ENCODE data around the gene ERICH2. TPM values are rescaled to one million over a fixed set of nuclear protein-coding genes. Genes with fewer than 3 reads are reported as not detected.

The ERICH2 gene
- total RNA-seq, 1 experiment from 2014 or later = 1.1 TPM

DNA sequence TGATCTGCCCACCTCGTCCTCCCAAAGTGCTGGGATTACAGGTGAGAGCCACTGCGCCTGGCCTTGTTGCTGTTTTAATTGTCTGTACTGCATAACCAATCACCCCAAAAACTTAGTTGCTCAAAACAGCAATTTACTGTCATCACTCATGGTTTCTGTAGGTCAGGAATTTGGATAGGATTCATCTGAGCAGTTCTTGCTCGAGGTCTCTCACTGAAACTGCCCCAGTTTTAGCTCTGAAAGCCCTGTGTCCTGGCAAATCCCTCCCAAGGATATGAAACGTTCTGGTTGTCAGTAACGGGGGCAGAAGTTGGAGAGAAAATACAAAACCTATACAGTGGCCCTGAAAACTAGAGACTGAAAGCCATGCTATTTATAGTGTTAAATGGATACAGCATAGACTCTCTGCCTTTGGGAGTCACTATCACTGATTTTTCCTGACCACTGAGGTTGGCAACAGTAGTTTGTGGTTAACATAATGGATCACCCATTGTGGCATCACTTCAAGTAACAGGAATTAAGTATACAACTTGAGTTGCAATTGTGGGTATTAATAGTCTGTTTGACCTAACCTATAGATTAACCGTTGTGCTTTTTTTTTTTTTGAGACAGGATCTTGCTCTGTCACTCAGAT, 27.2 kb upstream of the ERICH2 start (continued):
- TF ChIP-seq, protein P1, sequence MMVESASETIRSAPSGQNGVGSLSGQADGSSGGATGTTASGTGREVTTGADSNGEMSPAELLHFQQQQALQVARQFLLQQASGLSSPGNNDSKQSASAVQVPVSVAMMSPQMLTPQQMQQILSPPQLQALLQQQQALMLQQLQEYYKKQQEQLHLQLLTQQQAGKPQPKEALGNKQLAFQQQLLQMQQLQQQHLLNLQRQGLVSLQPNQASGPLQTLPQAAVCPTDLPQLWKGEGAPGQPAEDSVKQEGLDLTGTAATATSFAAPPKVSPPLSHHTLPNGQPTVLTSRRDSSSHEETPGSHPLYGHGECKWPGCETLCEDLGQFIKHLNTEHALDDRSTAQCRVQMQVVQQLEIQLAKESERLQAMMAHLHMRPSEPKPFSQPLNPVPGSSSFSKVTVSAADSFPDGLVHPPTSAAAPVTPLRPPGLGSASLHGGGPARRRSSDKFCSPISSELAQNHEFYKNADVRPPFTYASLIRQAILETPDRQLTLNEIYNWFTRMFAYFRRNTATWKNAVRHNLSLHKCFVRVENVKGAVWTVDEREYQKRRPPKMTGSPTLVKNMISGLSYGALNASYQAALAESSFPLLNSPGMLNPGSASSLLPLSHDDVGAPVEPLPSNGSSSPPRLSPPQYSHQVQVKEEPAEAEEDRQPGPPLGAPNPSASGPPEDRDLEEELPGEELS (CRISPR knock-in tag; IDR thresholded peaks at IDR 0.05) = no peak
- no peak for TF ChIP-seq MXD4 (CRISPR knock-in tag; IDR thresholded peaks at IDR 0.05; ENCODE audit: borderline replicate concordance)
- no peak for TF ChIP-seq ATF1 (CRISPR knock-in tag; IDR thresholded peaks at IDR 0.05)
- no peak for TF ChIP-seq NR2C2 (CRISPR knock-in tag; IDR thresholded peaks at IDR 0.05)
- TF ChIP-seq, protein P2, sequence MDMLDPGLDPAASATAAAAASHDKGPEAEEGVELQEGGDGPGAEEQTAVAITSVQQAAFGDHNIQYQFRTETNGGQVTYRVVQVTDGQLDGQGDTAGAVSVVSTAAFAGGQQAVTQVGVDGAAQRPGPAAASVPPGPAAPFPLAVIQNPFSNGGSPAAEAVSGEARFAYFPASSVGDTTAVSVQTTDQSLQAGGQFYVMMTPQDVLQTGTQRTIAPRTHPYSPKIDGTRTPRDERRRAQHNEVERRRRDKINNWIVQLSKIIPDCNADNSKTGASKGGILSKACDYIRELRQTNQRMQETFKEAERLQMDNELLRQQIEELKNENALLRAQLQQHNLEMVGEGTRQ (CRISPR knock-in tag; IDR thresholded peaks at IDR 0.05) = no peak
- TF ChIP-seq EMX1 (CRISPR knock-in tag; IDR thresholded peaks at IDR 0.05) = no peak

DNA sequence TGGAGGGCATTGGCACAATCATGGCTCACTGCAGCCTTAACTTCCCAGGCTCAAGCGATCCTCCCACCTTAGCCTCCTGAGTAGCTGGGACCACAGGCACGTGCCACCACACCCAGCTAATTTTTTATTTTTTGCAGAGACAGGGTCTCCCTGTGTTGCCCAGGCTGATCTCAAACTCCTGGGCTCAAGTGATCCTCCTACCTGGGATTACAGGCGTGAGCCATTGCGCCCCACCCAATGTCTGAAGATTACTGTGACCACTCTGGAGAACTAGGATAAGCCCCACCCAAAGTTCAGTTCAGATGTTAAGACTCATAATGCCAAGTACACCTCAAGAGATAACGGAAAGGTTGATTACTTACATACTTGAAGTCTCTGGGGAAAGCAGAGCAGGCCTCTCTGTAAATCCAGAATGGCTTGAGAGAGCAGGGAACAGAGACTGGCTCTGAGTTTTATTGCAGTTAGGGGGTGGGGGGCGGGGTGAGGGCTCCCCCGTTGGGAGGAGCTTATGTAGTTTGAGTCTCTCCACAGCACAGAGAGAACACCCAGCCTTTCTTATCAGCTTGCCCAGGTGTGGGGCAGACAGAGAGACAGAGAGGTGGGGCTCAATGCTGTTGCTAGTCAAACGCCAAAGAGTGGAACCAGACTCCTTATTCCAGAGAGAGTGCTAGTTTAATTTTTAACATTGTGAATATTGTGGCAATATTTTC, 26.5 kb upstream of the ERICH2 start:
- DNase-seq (ENCODE audit: low spot score) (no peak), ATAC-seq (no peak)
- Mint-ChIP-seq H3K36me3 (no peaks in the 10 kb centered on the region), H3K4me1 (peaks cover 9% of the 10 kb centered on the region), H3K27me3 (ENCODE audit: low read depth) (no peaks in the 10 kb centered on the region), H3K9me3 (no peaks in the 10 kb centered on the region), H3K4me3 (no peak overlapping the region), H3K27ac (no peak overlapping the region)
- ChIA-PET POLR2A (no interaction called here), CTCF (interaction anchor here (0.9 kb wide), 1 partner anchor 335 kb away, joined by 3 read pairs; no protein-coding TSS in a partner anchor)
- TF ChIP-seq, protein P3, sequence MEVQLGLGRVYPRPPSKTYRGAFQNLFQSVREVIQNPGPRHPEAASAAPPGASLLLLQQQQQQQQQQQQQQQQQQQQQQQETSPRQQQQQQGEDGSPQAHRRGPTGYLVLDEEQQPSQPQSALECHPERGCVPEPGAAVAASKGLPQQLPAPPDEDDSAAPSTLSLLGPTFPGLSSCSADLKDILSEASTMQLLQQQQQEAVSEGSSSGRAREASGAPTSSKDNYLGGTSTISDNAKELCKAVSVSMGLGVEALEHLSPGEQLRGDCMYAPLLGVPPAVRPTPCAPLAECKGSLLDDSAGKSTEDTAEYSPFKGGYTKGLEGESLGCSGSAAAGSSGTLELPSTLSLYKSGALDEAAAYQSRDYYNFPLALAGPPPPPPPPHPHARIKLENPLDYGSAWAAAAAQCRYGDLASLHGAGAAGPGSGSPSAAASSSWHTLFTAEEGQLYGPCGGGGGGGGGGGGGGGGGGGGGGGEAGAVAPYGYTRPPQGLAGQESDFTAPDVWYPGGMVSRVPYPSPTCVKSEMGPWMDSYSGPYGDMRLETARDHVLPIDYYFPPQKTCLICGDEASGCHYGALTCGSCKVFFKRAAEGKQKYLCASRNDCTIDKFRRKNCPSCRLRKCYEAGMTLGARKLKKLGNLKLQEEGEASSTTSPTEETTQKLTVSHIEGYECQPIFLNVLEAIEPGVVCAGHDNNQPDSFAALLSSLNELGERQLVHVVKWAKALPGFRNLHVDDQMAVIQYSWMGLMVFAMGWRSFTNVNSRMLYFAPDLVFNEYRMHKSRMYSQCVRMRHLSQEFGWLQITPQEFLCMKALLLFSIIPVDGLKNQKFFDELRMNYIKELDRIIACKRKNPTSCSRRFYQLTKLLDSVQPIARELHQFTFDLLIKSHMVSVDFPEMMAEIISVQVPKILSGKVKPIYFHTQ (CRISPR knock-in tag; IDR thresholded peaks at IDR 0.05) = no peak
- TF ChIP-seq, protein P4, sequence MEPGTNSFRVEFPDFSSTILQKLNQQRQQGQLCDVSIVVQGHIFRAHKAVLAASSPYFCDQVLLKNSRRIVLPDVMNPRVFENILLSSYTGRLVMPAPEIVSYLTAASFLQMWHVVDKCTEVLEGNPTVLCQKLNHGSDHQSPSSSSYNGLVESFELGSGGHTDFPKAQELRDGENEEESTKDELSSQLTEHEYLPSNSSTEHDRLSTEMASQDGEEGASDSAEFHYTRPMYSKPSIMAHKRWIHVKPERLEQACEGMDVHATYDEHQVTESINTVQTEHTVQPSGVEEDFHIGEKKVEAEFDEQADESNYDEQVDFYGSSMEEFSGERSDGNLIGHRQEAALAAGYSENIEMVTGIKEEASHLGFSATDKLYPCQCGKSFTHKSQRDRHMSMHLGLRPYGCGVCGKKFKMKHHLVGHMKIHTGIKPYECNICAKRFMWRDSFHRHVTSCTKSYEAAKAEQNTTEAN (CRISPR knock-in tag; IDR thresholded peaks at IDR 0.05) = no peak
- TF ChIP-seq ZNF219 (CRISPR knock-in tag; IDR thresholded peaks at IDR 0.05; ENCODE audit: borderline replicate concordance) (no peak), NR2C2 (CRISPR knock-in tag; IDR thresholded peaks at IDR 0.05) (no peak), MYBL2 (CRISPR knock-in tag; IDR thresholded peaks at IDR 0.05) (no peak), ETV6 (CRISPR knock-in tag; IDR thresholded peaks at IDR 0.05) (no peak), GRHL2 (CRISPR knock-in tag; IDR thresholded peaks at IDR 0.05; ENCODE audit: insufficient replicate concordance, severe bottlenecking) (no peak), ZNF423 (CRISPR knock-in tag; IDR thresholded peaks at IDR 0.05) (no peak), PRRX2 (CRISPR knock-in tag; IDR thresholded peaks at IDR 0.05) (no peak), GTF2I (CRISPR knock-in tag; conservative IDR thresholded peaks at IDR 0.05) (no peak), FOXK1 (CRISPR knock-in tag; IDR thresholded peaks at IDR 0.05) (no peak)
- TF ChIP-seq, protein P5, sequence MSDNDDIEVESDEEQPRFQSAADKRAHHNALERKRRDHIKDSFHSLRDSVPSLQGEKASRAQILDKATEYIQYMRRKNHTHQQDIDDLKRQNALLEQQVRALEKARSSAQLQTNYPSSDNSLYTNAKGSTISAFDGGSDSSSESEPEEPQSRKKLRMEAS (CRISPR knock-in tag; IDR thresholded peaks at IDR 0.05) = no peak
- TF ChIP-seq, protein P6, sequence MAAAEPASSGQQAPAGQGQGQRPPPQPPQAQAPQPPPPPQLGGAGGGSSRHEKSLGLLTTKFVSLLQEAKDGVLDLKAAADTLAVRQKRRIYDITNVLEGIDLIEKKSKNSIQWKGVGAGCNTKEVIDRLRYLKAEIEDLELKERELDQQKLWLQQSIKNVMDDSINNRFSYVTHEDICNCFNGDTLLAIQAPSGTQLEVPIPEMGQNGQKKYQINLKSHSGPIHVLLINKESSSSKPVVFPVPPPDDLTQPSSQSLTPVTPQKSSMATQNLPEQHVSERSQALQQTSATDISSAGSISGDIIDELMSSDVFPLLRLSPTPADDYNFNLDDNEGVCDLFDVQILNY (CRISPR knock-in tag; IDR thresholded peaks at IDR 0.05) = no peak
- TF ChIP-seq, protein P1 (CRISPR knock-in tag; IDR thresholded peaks at IDR 0.05) = no peak
- TF ChIP-seq, protein P7, sequence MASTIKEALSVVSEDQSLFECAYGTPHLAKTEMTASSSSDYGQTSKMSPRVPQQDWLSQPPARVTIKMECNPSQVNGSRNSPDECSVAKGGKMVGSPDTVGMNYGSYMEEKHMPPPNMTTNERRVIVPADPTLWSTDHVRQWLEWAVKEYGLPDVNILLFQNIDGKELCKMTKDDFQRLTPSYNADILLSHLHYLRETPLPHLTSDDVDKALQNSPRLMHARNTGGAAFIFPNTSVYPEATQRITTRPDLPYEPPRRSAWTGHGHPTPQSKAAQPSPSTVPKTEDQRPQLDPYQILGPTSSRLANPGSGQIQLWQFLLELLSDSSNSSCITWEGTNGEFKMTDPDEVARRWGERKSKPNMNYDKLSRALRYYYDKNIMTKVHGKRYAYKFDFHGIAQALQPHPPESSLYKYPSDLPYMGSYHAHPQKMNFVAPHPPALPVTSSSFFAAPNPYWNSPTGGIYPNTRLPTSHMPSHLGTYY (CRISPR knock-in tag; IDR thresholded peaks at IDR 0.05) = no peak
- TF ChIP-seq, protein P8, sequence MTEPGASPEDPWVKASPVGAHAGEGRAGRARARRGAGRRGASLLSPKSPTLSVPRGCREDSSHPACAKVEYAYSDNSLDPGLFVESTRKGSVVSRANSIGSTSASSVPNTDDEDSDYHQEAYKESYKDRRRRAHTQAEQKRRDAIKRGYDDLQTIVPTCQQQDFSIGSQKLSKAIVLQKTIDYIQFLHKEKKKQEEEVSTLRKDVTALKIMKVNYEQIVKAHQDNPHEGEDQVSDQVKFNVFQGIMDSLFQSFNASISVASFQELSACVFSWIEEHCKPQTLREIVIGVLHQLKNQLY (CRISPR knock-in tag; IDR thresholded peaks at IDR 0.05) = no peak

Data from WTC11 (cell line).